Measurements from ENCODE around the gene DDT.

DNA sequence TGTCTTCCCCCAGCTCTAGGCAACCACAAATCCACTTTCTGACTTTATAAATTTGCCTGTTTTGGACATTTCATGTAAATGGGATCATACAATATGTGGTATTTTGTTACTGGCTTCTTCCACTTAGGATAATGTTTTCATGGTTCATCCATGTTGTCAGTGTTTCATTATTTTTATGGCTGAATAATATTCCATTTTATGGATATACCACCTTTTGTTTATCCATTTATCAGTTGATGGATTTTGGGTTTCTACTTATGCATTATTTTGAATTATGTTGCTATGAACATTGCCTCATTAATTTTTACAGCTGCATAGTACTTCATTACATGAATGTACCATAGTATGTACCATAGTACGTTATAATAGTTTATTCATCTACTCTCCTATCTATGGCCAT is 41.9 kb upstream of the DDT start:
- TF ChIP-seq CTCF (IDR thresholded peaks at IDR 0.05) (no peak), POLR2A (IDR thresholded peaks at IDR 0.05) (no peak), POLR2AphosphoS5 (IDR thresholded peaks at IDR 0.05) (no peak)

Data from prostate gland (tissue), 2 donors.